GM21390 (cell line): ENCODE data around the gene SRSF8.

ENCODE experiments used
- ATAC-seq: cut with Tn5 transposase; IDR thresholded peaks from one replicate; pipeline ENCODE4 v1.9.1; 2021; ENCODE audit not compliant: unreplicated experiment

SRSF8 gene

DNA sequence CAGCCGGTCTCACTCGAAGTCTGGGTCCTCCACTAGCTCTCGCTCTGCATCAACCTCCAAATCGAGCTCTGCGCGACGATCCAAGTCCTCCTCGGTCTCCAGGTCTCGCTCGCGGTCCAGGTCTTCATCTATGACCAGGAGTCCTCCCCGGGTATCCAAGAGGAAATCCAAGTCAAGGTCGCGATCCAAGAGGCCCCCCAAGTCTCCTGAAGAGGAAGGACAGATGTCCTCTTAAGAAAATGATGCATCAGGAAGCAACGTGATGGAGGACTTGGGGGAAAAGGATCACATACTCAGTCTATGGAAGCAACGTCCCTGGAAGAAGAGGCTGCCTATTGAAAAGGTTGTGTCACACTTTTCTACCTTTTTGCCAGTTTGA lies 1.1 kb downstream of the SRSF8 start:
- no peak for ATAC-seq

- peak; percentile 67 for ATAC-seq
These were observed 1.8 kb downstream of the SRSF8 start for GRCh38 chr11:95068549-95068948.

DNA sequence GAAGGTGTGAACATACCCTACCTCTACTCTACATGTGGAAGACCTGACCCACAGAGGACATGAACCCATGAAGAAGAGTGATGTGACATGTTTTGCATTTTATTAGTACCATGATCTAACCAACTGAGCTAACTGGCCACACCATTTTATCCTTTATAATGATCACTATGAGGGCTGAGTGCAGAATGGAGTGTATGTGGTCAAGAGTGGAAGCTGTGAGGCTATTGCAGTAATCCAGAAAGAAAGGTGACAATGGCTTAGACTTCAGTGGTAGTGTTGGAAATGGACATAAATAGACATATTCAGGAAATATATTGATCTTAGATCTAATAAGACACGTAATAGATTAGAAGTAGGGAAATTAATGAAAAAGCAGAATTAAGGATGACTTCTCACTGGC lies 3.8 kb downstream of the SRSF8 start:
- ATAC-seq, result no peak

DNA sequence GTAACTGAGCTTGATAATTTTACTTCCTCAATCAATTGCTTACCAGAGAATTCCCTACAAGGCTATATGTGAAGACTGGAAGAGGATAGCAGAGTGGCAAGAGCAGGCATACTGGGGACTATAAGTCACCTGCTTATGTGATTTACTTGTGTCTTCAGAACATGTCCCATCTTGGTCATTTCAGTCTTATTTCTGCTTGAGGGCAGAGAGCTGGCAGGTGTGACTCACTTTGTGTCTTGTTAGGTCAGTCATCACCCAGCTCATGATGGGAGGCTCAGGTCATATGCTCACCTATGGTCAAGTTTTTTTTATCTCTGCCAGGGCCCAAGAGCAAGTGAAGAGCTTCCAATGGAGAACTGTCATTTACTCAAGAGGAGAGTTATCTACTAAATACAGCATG lies 6.2 kb downstream of the SRSF8 start:
- ATAC-seq, result no peak

- no peak for ATAC-seq
These were observed 8.3 kb downstream of the SRSF8 start for GRCh38 chr11:95074792-95075563.

DNA sequence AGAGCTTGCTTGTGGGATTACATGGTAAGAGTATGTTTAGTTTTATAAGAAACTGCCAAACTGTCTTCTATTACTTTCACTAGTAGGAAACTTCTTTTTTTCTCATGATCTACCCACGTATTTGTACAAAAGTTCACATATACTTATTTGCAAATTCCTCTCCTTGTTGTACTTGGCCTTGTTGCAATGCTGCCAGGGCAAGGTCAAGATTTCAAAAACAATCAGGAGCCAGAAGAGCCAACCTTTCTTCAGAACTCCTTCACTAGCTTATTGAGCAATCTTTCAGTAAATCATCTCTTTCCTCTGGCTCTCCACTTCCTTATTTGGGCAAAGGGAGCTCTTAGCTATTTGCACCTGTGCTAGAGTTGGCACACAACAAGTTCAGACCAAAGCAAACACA lies 9.7 kb downstream of the SRSF8 start:
- peak; percentile 57 for ATAC-seq

GRCh38 chr11:95076981-95077380 lies 10.3 kb downstream of the SRSF8 start:
- no peak for ATAC-seq

- ATAC-seq, result no peak
These were observed 11.8 kb downstream of the SRSF8 start for GRCh38 chr11:95078526-95078925.

DNA sequence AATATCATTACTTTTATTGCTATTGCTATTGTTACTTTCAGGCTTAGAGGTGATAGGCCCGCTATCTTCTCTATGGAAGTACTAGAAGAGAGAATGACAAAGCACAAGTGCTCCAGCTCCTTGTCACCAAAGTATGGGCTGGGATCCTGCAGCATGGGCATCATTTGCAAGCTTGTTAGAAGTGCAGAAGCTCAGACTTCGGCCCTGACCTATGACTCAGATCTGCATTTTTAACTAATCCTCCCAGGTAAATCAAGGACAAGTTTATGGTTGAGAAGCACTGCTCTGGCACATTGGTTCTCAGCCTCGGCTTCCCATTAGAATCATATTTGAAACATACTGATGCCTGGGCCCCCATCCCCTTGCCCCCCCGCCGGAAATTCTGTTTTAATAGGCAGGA lies 14.3 kb downstream of the SRSF8 start:
- ATAC-seq, result no peak

DNA sequence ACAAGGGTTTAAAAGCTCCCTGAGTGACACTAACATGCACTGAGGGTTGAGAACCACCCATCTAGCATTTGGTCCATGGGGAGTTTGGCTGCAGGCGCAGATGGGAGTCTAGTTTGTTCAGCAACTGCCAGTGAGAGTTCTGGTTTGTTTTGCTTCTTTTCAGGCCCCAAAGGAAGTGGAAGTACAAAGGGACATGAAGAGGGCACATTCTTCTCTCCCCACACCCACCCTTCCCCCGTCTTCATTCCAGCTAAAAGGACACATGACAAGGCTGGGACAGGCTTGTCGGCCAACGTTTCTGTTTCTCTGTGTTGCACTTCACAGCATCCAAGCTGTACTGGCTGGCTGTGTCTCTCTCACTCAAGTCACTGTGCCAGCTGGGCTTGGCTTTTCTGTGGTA lies 14.7 kb downstream of the SRSF8 start:
- no peak for ATAC-seq

DNA sequence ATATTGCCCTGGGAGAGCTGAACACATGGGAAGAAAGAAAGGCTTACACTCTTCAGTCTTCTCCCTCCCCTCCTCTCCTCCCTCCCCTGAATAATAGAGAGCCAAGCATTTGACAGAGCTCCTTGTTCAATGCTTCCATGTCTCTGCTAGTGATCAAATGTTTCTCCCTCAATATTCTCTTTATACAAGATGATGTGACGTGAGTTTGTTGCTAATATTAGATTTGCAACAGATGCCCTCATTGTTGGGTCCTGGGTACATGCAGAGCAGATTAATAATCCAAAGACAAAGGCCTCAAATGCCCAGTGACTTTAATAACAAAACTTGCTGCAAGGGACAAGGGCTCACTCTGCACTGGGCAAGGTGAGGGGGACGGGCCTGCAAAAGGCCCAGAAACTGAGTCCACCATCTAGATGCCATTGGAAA lies 15.9 kb downstream of the SRSF8 start:
- no peak for ATAC-seq

DNA sequence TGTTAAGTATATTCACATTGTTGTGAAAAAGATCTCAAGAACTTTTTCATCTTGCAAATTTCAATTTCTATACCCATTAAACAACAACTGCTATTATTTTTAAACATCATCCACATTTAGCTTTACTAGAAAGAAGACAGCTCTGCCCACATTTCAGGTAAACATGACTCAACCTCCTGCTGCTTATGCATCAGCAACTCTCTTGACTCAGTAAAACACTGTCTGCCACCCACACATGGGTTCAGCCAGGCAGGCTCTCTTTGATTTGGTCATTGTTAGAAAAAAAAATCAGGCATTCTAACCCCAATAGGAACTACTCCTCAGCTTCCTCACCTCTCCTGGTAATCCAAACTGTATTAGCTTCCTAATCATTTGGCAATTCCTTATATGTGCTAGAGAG lies 17.8 kb downstream of the SRSF8 start:
- no peak for ATAC-seq

DNA sequence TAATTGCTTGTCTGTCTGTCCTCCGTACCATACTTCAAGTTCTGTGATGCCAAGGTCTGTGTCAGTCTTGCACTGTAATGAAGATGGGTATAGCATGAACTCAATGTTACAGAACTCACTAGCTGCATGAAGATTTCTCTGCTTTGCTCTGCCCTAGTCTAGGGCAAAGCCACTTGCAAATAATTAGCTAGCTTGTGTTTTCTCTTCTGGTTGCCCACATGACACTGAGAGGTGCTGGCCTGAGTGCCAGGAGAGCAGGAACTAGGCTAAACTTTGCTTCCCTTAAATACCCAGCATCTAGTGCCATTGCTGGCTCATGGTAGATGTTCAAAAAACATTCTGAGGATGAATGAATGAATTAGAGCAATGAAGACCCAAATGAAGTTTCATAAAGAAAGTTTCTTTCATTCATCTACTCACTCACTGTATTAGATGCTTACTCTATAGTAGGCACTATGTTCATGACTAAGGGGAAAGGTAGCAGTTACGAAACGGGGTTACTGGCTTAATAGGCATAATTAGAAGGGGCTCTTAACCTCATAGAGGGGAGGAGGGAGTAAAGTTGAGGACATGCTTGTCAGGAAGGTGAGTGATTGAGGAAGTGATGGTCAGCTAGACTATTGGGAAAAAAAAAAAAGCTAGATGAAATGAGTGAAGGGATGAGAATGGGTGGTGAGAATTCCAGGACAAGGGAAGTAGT lies 18.5 kb downstream of the SRSF8 start:
- no peak for ATAC-seq

DNA sequence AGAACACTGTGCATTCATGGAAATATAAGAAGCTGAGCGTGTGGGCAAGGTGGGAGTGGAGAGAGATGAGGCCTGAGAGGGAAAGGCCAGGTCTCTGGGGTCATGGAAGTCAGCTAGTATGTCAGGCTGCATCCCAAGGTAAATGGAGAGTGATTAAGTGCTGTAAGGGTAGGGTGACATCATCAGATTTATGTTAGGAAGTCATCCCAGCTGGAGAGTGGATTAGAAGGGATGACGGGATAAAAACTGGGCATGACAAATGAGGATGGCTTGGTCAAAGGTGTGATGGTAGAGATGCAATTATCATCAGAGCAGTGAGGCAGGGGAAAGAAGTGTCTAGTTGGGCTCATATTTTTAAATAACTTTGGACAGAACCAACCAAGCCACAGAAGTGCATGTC lies 19.4 kb downstream of the SRSF8 start:
- ATAC-seq, result no peak

DNA sequence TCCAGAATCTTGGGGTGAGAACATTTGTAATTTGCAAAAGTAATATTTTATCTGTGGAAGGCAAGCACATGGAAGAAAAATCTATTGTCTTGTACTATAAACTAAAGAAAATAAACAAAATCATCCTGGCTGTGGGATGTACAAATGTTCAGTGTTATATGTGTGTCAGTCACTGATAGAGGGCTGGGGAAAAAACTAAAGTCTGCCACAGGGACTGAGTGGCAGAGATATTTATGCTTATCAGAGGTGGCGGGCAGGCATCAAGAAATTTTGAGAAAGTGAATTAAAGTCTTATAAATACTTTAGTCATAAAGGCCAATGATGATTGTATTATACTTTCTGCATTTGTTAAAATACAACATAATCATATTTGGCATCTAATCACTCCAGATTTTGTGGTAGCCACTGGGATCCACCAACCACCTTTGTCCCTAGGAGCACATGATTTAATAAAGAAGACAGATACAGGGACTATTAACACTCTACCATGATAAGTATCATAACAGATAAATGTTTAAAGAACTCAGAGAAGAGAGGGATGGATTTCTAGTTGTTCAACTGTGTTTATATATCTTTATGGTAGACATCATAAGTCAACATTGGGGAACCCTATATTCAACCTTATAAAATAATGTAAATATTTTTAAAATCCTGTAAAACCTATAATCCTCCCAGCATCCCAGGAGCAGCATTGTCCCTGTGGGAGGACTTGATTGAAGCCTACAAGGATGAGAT lies 20.3 kb downstream of the SRSF8 start:
- no peak for ATAC-seq

DNA sequence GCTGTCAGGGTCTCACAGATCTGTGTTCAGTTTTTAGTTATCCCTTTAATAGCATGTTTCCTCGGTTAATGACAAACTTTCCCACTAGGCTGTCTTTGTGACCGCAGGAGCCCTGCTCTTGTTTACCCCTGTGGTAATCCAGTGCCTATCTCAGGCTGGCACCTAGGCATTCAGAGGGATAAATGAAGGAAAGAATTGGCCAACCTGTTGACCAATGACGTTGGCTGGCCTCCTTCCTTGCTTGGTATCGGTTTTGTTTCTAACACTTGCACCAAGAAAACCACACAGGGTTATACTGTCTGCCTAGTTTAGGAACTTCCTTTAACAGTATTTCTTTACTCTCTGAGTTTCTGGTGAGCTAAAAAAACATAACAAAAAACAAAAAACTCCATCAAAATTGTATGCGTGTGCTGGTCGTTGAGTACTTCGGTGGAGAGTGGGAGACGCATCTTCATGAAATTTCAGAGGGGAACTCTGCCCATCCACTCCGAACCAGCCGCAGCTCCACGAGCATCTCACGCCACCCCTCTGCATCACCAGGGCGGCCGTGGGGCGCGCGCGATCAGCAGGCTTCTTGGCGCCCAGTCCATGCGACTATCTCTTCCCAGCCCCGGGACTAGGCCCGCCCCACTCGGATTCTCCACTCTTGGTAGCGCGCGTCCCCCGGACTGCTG lies 22.4 kb downstream of the SRSF8 start:
- peak; percentile 50 for ATAC-seq

- peak; percentile 87 for ATAC-seq
These were observed 23.2 kb downstream of the SRSF8 start, which contains the start of gene ENDOD1 for GRCh38 chr11:95089620-95090542. TSS of gene ENDOD1 (plus strand) at chr11:95089846. CDS start at chr11:95089928, 82 bp downstream.

- no peak for ATAC-seq
These were observed 25.0 kb downstream of the SRSF8 start for GRCh38 chr11:95091663-95092180.

- ATAC-seq, result no peak
These were observed 26.0 kb downstream of the SRSF8 start for GRCh38 chr11:95092549-95093324.
